ENCODE results near the gene MDH1.
"Not testable (repeated sequence)": the region's sequence is repeated elsewhere in the genome, so short reads cannot be mapped to it uniquely, and the experiment has no call there.

MDH1 gene

DNA sequence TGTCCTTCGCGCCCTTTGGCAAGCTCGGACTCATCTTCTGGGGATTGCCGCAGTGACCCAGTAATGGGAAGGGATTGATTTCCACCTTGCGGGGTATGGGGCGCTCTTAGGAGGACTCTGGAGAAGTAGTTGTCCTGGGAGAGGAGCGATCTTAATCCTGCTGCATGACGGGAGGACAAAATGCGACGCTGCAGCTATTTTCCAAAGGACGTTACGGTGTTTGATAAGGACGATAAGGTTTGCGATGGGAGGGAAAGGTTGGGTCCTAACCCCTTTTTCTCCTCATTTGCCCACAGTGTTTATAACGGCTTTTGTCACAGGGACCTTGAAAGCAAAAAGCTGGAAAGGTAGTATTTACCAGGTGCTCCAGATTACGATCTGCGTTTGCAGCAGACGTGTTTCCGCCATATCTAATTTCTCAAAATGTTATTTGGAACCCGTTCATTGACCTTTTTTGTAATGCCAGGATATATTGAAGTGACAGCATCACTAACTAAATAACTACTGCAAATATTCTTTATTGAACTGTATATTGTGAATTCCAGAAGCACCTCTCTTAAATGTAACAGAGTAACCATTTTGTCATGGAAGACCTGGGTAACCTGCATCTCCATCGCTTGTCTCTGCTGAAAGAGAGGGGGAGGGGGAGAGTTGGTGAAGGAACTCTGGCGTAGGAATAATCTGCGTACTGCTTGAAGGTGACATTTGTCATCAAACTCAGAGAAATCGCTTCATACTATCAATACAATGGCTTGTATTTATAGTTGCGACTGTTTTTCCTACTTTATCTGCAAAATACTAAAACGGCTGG lies 590 bp downstream of the MDH1 start:
- peak; percentile 15 for DNase-seq

DNA sequence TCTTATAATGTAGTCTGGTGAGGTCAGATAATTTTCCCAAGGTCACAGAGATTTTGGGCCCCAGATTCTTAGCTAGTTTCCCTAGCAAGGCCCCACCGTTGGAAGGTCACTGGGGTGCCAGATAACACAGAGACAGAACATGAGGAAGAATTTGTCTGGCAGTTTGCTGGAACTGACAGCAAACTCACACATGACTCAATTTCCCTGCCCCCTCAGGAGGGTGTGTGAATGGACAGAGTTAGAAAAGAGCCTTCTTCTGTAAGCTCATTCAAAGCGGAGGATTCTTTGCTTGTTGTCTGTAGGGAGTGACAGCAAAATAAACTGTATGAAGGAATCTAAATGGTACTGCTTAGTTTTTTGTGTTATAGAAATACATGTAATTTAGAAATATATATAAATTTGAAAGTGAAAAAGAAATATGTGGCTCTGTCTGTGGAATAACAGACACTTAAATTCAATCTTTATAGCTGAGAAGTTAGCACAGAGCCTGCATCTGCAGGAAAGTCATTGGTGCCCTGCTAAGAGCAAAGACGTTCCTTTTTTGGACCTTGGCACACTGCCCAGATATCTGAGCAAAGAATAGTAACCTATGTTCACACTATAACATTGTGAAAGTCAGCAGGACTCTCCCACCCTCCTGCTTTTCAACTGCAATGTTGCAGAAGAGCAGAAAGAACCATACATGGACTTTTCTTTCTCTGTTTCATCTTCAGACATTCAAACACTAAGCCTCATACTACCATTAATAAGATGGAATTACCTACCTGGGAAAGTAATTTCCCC lies 2.1 kb downstream of the MDH1 start:
- DNase-seq = no peak

DNA sequence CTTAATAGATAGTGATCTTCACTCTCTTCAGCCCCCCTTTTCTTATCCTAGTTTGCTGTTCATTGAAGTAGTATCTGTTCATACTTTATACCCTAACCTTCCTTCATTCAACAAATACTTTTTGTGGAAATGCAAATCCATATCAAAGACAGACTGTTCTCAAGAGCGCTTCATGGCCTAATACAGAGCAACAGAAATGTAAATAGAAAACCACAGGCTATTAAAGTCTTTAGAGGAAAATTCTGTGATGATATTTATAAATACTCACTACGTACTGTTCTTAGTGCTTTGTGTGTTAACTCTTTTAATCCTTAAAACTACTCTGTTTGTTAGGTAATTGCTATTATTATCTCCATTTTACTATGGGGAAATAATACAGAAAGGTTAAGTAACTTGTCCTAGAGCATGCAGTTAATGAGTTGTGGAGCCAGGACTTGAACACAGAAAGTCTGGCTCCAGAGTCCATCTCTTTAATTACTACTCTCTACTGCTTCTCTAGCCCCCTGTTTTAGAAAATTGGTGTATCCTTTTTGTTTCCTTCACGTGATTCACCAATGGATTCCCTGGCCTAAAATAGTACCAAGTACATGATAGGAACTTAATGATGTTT lies 2.9 kb downstream of the MDH1 start:
- no peak for DNase-seq

DNA sequence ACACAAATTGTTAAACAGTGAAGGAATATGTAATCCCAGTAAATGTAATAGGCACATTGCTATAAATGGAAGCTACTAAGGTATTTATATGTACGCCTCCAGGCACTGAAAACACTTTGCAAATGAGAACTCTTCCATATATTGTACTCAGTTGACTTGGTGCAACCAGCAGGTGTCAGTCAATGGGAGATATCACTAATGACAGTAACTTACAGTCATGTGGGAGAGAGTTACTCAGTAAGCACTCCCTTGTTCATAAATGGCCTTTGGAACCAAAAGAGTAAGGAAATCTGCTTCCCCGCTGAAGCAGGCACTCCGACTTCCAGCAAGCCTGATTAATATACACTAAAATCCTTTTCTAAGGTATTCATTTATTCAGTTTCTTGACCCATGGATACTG lies 5.9 kb downstream of the MDH1 start:
- no peak for DNase-seq

DNA sequence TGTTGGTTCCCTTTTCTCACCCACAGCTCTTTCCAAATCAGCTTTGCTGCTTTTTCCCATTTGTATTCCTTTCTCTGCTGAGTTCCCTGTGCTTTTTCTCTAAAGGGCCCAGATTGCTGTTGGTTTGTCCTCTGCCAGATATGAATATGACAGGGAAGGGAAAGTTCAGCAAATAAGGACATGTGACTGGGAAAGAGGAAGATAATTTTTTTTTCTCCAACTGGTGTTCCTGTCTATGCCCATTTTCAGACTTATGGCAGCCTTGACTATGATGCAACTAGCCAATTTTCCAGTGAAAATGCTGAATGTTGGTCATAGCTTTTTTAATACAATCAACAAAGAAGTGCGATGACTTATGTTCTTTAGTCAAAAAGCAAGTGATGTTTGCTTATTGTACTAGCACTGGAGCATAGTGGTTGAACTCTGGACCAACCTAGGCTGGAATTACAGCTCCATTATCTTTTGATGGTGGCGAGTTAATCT lies 7.7 kb downstream of the MDH1 start:
- DNase-seq = no peak

DNA sequence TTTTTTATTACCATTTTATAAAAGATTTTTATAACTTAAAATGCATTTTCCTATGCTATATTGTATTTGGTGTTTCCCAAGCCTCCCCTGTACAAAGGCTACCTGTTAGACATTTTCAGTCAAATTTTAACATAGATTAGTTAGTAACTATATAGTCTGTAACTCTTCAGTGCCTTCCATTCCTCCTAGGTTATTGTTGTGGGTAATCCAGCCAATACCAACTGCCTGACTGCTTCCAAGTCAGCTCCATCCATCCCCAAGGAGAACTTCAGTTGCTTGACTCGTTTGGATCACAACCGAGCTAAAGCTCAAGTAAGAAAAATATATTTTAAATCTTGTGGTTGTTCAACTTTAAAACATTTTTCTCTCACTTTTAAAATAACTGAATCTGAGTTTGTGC lies 10.2 kb downstream of the MDH1 start:
- DNase-seq = no peak

DNA sequence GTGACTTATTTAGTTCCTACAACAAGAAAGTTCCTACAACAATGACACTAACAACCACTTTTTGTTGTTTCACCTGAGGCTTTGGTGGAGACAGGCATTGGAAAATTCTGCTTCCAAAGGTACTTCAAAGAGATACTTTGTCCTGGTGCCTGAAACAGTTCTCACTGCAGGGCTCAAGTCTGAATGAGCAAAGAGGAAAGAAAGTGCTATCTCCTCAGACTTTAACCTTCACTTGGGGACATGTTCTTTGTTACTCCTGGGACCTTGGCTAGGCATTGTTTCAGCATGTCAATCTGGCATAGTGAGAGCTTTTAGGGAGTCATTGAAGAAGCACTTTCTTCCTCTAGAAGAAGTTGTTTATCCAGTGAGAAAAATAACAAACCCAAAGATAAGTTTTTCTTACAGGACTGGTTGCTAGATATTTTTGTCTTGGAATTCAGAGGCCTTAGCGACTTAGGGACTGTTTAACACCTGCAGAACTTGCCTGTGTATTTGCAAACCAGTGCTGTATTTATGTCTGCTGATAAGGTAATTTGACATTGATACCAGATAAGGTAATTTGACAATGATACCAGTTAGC lies 12.2 kb downstream of the MDH1 start:
- no peak for DNase-seq

DNA sequence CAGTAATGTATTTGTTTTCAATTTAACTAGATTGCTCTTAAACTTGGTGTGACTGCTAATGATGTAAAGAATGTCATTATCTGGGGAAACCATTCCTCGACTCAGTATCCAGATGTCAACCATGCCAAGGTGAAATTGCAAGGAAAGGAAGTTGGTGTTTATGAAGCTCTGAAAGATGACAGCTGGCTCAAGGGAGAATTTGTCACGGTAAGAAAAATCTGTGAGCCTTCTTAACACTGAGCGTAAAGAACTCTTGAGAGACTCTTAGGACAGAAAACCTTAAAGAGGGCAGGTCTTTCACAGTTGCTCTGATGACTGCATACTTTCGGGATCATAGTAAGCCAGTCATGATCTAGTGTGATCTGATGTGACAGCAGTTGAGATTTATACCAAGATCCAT lies 15.9 kb downstream of the MDH1 start:
- no peak for DNase-seq

DNA sequence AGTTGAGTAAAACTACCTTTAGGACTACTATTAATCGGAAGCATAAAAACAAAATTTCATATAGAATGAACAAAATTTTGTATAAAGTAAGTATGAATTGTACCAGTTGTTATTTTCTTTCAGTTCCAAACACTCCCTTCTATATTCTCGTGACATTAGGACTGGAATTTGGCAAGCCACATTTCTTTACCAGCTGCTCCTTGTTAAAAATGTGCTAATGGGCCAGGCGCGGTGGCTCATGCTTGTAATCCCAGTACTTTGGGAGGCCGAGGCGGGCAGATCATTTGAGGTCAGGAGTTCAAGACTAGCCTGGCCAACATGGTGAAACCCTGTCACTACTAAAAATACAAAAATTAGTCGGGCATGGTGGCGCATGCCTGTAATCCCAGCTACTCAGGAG lies 20.1 kb downstream of the MDH1 start:
- DNase-seq = not testable (repeated sequence)

DNA sequence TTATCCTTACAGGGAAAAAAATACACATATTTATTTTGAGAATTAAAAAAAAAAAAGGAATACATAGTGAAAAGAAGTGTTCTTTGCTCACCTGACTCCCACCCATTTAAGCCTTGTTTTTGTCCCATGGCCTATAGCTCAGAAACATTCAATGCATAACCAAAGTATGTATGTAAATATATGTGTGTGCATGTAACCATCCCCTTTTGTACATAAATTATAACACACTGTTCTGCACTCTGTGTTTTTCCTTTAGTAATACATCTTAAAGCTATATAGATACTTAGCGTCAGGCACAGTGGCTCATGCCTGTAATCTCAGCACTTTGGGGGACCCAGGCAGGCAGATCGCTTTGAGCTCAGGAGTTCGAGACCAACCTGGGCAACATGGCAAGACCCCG lies 21.8 kb downstream of the MDH1 start:
- DNase-seq = no peak

DNA sequence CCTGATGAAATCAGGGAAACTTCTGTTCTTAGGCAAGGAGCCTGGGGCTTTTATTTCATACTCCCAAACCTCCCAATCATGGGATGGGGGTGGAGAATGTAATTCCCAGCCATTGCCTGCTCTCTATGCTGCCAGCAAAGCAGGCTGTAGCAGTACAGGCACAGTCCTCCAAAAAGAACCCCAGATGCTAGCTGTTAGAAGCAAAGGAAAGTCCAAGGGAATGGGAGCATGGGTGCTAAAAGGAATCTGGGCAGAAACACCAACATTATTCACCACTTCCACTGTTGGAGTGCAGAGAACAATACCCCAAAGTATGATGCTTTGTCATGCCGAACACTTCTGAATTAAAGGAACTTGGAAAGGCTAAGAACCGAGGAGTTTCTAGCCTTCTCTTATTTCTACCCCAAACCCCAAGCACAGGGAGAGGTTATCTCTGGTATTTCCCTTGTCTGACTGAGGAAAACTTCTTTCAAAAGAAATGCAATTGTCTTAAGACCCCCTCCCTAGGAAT lies 24.7 kb downstream of the MDH1 start:
- no peak for DNase-seq

DNA sequence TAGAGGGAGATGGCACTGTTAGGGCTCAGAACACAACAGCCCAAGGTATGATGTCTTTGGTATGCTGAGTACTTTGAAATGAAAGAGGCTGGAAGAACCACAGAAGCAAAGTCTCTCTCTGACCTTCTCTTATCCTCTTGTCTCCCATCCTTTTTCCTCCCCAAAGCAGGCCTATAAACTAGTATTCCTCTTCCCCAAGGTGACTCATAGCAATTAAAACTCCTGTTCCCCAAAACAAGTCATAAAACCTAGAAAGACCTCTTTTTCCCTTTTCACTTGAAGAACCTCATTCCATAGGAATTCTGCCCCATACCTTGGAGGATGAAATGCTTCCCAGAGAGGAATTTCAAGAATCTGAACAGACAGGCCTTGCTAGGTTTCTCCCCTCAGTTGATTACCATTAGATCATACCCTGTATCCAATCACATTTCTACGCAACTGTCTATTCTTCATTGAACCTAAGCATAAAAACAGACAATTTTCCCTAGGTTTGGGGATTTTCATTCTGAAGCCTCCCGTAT lies 25.7 kb downstream of the MDH1 start:
- no peak for DNase-seq

DNA sequence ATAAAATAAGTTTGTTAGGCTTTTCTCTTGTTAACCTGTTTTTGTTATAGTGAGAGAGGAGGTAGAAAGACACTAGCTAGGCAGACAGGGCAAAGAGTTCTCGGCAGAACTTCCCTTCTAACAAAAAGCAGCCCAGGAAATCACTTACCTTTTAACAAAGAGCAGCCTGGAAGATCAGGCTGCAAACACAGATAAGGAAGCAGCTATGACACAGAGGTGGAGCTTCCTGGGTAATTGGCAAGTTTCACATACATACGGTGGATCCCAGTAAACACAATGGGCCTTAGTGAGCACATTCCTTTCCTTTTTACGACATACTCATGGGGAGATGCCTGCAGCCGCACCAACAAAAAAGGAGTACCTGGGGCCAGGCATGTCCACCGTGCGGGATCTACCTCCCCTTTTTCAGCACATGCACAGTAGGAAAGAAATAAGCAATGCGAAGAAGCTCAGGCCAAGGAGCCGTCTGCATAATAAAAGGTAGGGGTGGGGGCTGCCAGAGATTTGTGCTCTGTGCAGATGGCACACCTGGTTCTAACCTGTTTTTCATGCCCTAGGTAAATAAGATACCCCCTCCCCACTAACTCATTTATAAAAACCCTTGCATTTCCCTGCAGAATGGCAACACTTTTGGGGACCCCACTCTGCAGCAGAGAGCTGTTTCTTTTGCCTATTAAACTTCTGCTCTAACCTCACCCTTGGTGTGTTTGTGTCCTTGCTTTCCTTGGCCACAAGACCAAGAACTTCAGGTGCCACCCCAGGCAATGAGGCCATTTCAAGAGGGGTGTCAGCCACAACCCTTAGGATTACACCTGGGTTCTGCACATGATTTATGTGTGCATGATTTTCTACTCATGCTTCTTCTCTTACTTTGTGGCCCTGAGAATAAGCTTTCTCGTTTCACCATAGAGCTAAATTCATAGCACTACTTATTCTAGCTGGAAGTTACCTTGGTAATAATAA lies 26.5 kb downstream of the MDH1 start:
- DNase-seq = no peak

DNA sequence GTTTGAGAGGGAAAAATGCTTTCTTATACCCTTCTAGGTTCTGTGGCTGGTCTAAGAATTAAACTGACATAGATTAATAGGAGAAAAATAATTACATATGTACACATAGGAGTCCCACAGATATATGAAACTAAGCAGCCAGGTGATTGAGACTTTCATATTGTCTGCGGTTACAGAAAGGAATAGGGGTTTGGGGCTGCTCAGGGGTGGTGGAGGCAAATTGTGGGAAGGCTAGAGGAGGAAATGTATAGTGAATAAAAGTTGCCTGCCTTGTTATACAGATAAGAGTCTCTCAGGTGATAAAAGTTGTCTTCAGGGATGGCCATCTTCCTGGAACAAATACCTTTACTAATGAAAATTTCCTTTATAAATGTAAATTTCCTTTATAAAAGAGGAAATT lies 28.6 kb downstream of the MDH1 start:
- no peak for DNase-seq

DNA sequence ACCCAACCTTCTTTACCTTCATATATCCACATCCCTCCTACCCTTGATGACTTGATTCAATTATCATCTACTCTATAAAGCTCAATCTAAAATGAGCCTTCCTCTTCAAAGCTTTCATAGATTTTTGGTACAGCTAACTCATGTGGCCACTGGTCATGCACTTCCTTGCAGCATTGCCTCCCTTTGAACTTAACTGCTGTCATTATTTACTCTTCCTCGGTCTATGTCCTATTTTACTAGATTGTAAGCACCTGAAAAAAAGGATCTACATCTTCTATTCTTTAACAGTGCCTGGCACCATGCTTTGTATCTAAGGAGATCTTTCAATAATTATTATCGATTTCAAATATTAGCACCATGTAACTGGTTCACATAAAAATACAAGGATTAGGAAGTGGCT lies 30.6 kb downstream of the MDH1 start:
- no peak for DNase-seq

DNA sequence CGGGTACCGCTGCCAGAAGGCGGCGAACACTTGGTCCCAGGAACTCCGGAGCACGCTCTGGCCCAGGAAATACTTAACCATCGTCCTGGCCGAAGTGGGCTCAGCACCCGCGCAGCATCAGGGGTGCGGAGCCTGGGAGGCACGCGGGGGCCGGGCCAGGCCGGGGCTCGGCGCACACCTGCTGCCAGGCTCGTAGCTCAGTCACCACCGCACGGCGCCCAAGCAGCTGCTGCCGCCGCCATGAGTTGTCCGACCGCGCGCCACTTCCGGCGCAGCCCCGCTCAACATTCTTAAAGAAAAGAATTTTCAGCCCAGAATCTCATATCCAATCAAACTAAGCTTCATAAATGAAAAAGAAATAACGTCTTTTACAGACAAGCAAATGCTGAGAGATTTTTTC lies 34.0 kb downstream of the MDH1 start:
- no peak for DNase-seq

DNA sequence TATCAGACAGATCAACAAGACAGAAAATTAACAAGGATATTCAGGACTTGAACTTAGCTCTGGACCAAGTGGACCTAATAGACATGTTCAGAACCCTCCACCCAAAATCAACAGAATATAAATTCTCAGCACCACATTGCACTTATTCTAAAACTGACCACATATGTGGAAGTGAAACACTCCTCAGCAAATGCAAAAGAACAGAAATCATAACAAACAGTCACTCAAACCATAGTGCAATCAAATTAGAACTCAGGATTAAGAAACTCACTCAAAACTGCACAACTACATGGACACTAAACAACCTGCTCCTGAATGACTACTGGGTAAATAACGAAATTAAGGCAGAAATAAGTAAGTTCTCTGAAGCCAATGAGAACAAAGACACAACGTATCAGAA lies 35.0 kb downstream of the MDH1 start:
- DNase-seq = not testable (repeated sequence)

DNA sequence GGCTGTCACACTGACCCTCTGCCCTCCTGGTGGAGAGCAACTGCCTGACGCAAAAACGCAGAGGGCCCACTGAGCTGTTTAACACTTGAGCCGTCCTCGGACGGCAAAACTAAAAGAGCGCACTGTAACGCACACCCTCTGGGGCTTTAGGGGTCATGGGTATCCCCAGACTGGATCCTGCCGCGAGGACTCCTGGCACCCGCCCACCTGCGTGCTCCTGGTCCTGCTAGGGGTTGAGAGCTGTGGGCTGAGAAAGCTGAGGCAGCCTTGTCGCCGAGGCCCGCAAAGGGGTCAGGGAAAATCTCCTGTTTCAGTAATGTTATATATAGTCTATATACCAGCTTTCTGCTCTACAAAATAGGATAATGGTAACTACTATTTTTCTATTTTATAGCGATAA lies 39.1 kb downstream of the MDH1 start:
- no peak for DNase-seq

DNA sequence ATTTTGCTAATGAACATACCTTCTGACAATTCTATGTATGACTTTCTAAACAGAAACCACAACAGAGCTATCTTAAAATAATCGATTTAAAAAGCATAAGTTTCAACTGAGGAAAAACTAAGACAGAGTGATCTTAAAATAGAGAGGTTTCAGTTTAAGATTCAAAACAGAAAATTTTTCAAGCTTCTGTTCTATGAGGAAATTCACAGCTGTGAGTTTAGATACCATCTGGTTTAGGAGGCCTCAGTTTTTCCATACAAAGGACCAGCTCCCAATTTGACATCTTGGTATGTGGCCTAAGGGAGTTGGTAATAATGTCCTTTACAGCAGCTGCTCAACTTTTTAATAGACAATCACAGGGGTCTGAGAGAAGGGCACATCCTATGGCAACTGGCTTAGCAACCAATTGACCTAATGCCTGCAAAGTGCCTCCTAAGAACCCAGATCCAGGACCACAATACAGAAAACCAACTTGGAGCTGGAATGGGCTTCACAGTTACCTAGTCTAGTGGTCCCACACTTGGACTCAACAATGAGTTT lies 39.7 kb downstream of the MDH1 start:
- DNase-seq = no peak

DNA sequence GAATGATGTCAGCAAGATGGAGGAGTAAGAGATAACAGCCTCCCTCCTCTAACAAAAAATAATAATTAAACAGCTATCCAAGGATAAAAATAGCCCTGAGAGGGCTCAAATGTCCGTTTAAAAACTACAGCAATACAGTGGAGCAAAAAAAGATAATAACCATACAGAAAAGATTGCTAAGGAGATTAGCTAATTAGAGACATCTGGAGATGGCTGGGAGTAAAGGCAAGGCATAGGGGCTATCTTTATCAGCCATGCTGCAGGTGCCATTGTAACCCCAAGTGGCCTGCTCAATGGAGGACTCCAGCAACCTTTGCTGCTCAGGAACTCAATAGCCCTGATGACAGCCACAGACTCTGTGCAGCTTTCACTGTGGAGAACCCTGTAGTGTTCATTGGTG lies 42.7 kb downstream of the MDH1 start:
- DNase-seq = no peak

DNA sequence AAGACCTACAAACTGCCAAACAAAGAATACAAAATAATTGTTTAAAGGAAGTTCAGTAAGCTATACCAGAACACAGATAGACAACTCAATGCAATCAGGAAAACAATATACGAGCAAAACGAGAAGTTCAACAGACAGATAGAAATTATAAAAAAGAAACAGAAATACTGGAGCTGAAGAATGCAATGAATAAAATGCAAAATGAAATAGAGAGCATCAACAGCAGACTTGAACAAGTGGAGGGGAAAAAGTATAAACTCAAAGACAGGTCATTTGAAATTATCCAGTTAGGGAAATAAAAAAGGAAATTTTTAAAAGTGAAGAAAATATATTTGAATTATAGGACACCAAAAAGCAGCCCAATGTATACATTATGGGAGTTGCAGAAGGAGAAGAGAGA lies 43.6 kb downstream of the MDH1 start:
- no peak for DNase-seq

DNA sequence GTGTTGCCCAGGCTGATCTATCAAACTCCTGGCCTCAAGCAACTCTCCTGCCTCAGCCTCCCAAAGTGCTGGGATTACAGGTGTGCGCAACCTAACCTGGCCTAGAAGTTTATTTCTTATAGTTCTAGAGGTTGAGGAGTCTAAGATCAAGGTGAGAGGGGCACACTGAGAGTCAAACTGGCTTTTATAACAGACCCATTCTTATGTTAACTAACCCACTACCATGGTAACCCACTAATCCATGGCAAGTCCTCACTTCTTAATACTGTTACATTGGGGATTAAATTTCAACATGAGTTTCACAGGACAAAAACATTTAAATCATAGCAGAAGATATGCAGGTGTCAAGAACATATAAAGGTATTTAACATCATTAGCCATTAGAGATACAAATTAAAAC lies 50.6 kb downstream of the MDH1 start:
- DNase-seq = no peak

Data from DMS79 (cell line).